Measurements from ENCODE around the gene TMC2.

TMC2 gene

GRCh38 chr20:2633381-2633780, 97.0 kb downstream of the TMC2 start:
- no peak for DNase-seq

- no peak for DNase-seq
Observed at GRCh38 chr20:2637246-2637645, 100.9 kb downstream of the TMC2 start.

- no peak for DNase-seq
Observed at GRCh38 chr20:2640260-2640659, 103.9 kb downstream of the TMC2 start.

- no peak for DNase-seq
Observed at GRCh38 chr20:2640899-2641298, 104.5 kb downstream of the TMC2 start.

GRCh38 chr20:2643708-2644107, 107.3 kb downstream of the TMC2 start:
- DNase-seq = no peak

GRCh38 chr20:2651772-2652723, 115.7 kb downstream of the TMC2 start, which contains the start of gene NOP56:
Gene NOP56 (plus strand): TSS chr20:2652632. CDS start chr20:2652661, 29 bp downstream.
- peak; percentile 92 to 97 (median 96) for DNase-seq

- peak in 3 of 4 experiments; percentile 35 to 72 (median 55) for DNase-seq
Observed at GRCh38 chr20:2652724-2653555, 116.6 kb downstream of the TMC2 start.

GRCh38 chr20:2653556-2654383, 117.4 kb downstream of the TMC2 start:
- DNase-seq = no peak

- no peak for DNase-seq
Observed at GRCh38 chr20:2654384-2654822, 118.0 kb downstream of the TMC2 start.

GRCh38 chr20:2654831-2655230, 118.5 kb downstream of the TMC2 start:
- no peak for DNase-seq

- DNase-seq = no peak
Observed at GRCh38 chr20:2655331-2656116, 119.2 kb downstream of the TMC2 start.

GRCh38 chr20:2656471-2657117, 120.2 kb downstream of the TMC2 start:
- no peak for DNase-seq

GRCh38 chr20:2657241-2657640, 120.9 kb downstream of the TMC2 start:
- no peak for DNase-seq

- no peak for DNase-seq
Observed at GRCh38 chr20:2657674-2658073, 121.3 kb downstream of the TMC2 start.

- no peak for DNase-seq
Observed at GRCh38 chr20:2658414-2659354, 122.3 kb downstream of the TMC2 start.

GRCh38 chr20:2659547-2659946, 123.2 kb downstream of the TMC2 start:
- no peak for DNase-seq

- no peak for DNase-seq
Observed at GRCh38 chr20:2663364-2663886, 127.1 kb downstream of the TMC2 start.

GRCh38 chr20:2663887-2664719, 127.7 kb downstream of the TMC2 start, which contains the start of gene IDH3B:
Gene IDH3B (minus strand): TSS chr20:2664216. CDS start chr20:2664188, 28 bp downstream.
- DNase-seq = peak; percentile 96 to 98 (median 97)

Measured in suppressor macrophage (primary cell).